HG03378 (cell line): Measurements from ENCODE around the gene ANKRD27.
"Not testable (repeated sequence)": the region's sequence is repeated elsewhere in the genome, so short reads cannot be mapped to it uniquely, and the experiment has no call there.

Experiments
- ATAC-seq: cut with Tn5 transposase; IDR thresholded peaks from one replicate; pipeline ENCODE4 v1.9.1; 2021; ENCODE audit warnings: mild to moderate bottlenecking, moderate library complexity; ENCODE audit not compliant: unreplicated experiment

Gene ANKRD27

GRCh38 chr19:32611161-32611560 lies 63.8 kb downstream of the ANKRD27 start:
- no peak for ATAC-seq

GRCh38 chr19:32607479-32607878 lies 67.5 kb downstream of the ANKRD27 start:
- ATAC-seq: no peak

DNA sequence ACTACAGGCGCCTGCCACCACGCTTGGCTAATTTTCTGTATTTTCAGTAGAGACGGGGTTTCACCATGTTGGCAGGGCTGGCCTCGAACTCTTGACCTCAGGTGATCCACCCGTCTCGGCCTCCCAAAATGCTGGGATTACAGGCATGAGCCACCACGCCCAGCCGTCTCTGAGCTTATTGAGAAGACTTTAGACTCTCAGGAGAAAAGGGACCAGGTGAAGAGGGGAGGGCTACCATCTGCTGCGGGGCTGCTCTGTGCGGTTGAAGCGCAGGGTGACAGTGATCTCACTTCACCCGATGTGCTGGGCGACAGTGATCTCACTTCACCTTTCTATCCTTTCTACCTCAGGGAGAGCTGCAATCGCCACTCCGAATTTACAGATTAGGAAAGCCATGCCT lies 68.7 kb downstream of the ANKRD27 start:
- ATAC-seq: no peak

- ATAC-seq: no peak
Measured at GRCh38 chr19:32605544-32605943, 69.4 kb downstream of the ANKRD27 start.

DNA sequence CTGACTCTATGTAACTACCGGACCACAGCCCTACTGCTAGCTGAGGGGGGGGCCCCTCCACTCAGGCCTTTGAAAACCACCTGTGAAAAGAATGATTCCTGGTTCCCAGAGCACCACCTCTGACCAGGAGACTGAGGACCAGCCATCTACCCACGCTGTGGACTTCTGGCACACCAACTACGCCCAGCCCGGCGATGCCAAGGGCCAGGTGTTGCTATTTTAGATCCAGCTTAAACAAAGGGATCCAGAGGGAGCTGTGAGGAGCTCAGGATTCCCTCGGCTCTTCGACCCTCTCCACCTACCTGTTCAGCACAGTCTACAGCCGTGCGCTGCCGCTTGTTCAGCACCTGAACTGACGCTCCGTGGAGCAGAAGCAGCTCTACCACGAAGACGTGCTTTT lies 71.0 kb downstream of the ANKRD27 start:
- ATAC-seq: no peak

GRCh38 chr19:32599736-32600157 lies 75.2 kb downstream of the ANKRD27 start:
- no peak for ATAC-seq

- ATAC-seq: no peak
Measured at GRCh38 chr19:32599258-32599657, 75.7 kb downstream of the ANKRD27 start.

GRCh38 chr19:32598022-32598421 lies 77.0 kb downstream of the ANKRD27 start:
- no peak for ATAC-seq

DNA sequence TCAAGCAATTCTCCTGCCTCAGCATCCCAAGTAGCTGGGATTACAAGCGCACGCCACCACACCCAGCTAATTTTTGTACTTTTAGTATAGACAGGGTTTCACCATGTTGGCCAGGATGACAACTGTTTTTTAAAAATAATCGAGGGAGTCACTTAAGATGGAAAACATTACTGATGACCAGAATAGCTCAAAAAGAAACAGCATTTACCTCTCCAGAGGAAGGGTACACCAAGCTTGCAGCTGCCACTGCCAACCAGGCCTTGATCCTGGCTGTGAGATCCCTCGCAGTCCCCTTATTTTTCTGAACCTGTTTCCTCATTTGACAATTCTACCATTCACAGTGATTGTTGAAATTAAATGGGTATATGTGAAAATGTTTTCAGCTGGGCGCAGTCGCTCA lies 79.5 kb downstream of the ANKRD27 start:
- no peak for ATAC-seq

DNA sequence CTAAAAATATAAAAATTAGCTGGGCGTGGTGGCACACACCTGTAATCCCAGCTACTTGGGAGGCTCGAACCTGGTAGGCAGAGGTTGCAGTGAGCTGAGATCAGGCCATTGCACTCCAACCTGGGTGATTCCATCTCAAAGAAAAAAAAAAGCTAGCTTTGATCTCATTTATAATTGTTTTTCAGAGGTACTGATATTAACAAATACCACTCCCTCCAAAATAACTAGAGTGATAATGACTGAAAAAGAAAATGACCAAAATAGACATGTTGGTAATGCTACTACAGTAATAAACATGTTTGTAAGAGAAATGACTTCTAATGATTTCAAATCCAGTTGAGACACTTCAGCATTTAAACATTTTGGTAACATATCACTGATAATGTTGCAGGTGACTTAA lies 81.0 kb downstream of the ANKRD27 start:
- ATAC-seq: no peak

- not testable (repeated sequence) for ATAC-seq
Measured at GRCh38 chr19:32587747-32588504, 87.1 kb downstream of the ANKRD27 start.

- ATAC-seq: no peak
Measured at GRCh38 chr19:32581705-32582179, 93.2 kb downstream of the ANKRD27 start.

- ATAC-seq: peak; percentile 80
Measured at GRCh38 chr19:32580901-32581704, 93.9 kb downstream of the ANKRD27 start, which contains the start of gene PDCD5. Gene PDCD5, plus strand, starts transcription at chr19:32581190. Its CDS starts 72 bp downstream, at chr19:32581262.

DNA sequence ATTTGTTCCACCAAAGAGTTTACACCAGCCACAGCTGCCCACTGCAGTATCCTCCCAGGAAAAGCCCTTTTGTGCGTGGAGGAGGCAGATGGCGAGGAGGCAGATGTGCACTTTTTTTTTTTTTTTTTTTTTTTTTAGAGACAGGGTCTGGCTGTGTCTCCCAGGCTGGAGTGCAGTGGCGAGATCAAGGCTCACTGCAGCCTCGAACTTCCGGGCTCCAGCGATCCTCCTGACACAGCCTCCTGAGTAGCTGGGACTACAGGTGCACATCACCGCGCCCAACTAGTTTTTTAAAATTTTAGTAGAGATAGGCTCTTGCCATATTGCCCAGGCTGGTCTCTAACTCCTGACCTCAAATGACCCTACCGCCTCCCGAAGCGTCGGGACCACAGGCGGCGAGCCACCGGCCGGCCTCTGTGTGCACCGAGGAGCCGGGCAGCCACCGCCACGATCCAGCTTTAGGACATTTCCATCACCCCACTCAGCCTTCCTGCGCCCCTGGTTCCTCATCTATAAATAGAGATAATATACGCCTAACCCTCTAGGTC lies 94.6 kb downstream of the ANKRD27 start:
- peak; percentile 21 for ATAC-seq

- no peak for ATAC-seq
Measured at GRCh38 chr19:32576790-32577189, 98.2 kb downstream of the ANKRD27 start.

- ATAC-seq: no peak
Measured at GRCh38 chr19:32573492-32573794, 101.5 kb downstream of the ANKRD27 start.

DNA sequence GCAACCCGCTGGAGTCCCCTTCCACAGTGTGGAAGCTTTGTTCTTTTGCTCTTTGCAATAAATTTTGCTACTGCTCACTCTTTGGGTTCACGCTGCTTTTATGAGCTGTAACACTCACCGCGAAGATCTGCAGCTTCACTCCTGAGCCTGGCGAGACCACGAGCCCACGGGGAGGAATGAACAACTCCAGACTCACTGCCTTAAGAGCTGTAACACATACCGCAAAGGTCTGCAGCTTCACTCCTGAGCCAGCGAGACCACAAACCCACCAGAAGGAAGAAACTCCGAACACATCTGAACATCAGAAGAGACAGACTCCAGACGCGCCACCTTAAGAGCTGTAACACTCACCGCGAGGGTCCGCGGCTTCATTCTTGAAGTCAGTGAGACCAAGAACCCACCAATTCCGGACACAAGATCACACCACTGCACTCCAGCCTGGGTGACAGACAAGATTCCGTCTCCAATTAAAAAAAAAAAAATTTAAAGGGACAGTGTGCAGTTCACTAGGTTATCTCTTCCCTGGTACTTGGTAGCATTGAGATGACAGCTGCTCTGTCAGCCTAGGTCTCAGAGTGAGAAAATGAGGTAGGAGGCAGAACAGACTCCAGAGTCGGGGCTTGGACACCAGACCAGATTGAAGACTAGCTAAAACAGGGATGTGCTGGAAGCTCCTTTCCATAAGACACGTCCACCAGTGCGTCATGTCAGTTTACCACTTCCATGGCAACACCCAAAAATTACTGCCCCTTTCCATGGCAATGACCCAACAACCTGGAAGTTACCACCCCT lies 102.1 kb downstream of the ANKRD27 start:
- ATAC-seq: not testable (repeated sequence)

- ATAC-seq: not testable (repeated sequence)
Measured at GRCh38 chr19:32571471-32572075, 103.4 kb downstream of the ANKRD27 start.

GRCh38 chr19:32570081-32570785 lies 104.7 kb downstream of the ANKRD27 start:
- no peak for ATAC-seq

- no peak for ATAC-seq
Measured at GRCh38 chr19:32567486-32567885, 107.5 kb downstream of the ANKRD27 start.
